ENCODE data around the gene KLHL29. TPM values are rescaled to one million over a fixed set of nuclear protein-coding genes. Genes with fewer than 3 reads are reported as not detected.

The KLHL29 gene
- total RNA-seq, 1 experiment from 2014 or later, result 7.7 TPM

- Histone ChIP-seq H3K27ac (ENCODE audit: low read length) (no peak overlapping the region), H3K9me3 (ENCODE audit: control insufficient read depth, insufficient read depth, low read depth, low read length) (no peaks in the 10 kb centered on the region), H3K4me3 (ENCODE audit: low read depth in 2 of 2, low read length in 2 of 2) (no peak overlapping the region), H3K27me3 (ENCODE audit: control insufficient read depth, insufficient read depth, low read length) (no peaks in the 10 kb centered on the region), H3K36me3 (ENCODE audit: control insufficient read depth, insufficient read depth, low read length) (no peaks in the 10 kb centered on the region), H3K4me1 (ENCODE audit: control insufficient read depth, insufficient read depth, low read length) (no peaks in the 10 kb centered on the region)
- ATAC-seq (no peak), DNase-seq (ENCODE audit: low read depth, low spot score) (no peak)
- ChIA-PET POLR2A (no interaction called here), CTCF (no interaction called here)
- intact Hi-C loops (cut with micrococcal nuclease; ENCODE audit: unreplicated experiment) (no loop called here), in situ Hi-C loops (cut with HindIII; ENCODE audit: low pct_unique_long_range_greater_than_20kb, low sequenced_read_pairs) (no loop called here)
- TF ChIP-seq POLR2AphosphoS5 (IDR thresholded peaks at IDR 0.05; ENCODE audit: low read depth, low read length) (no peak), SIN3A (IDR thresholded peaks at IDR 0.05; ENCODE audit: borderline replicate concordance, insufficient read depth, low read depth, low read length) (no peak), TCF7L2 (IDR thresholded peaks at IDR 0.05; ENCODE audit: low read depth, low read length) (no peak)
- TF ChIP-seq, protein P1, sequence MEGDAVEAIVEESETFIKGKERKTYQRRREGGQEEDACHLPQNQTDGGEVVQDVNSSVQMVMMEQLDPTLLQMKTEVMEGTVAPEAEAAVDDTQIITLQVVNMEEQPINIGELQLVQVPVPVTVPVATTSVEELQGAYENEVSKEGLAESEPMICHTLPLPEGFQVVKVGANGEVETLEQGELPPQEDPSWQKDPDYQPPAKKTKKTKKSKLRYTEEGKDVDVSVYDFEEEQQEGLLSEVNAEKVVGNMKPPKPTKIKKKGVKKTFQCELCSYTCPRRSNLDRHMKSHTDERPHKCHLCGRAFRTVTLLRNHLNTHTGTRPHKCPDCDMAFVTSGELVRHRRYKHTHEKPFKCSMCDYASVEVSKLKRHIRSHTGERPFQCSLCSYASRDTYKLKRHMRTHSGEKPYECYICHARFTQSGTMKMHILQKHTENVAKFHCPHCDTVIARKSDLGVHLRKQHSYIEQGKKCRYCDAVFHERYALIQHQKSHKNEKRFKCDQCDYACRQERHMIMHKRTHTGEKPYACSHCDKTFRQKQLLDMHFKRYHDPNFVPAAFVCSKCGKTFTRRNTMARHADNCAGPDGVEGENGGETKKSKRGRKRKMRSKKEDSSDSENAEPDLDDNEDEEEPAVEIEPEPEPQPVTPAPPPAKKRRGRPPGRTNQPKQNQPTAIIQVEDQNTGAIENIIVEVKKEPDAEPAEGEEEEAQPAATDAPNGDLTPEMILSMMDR (IDR thresholded peaks at IDR 0.05), result no peak
- TF ChIP-seq, protein P2, sequence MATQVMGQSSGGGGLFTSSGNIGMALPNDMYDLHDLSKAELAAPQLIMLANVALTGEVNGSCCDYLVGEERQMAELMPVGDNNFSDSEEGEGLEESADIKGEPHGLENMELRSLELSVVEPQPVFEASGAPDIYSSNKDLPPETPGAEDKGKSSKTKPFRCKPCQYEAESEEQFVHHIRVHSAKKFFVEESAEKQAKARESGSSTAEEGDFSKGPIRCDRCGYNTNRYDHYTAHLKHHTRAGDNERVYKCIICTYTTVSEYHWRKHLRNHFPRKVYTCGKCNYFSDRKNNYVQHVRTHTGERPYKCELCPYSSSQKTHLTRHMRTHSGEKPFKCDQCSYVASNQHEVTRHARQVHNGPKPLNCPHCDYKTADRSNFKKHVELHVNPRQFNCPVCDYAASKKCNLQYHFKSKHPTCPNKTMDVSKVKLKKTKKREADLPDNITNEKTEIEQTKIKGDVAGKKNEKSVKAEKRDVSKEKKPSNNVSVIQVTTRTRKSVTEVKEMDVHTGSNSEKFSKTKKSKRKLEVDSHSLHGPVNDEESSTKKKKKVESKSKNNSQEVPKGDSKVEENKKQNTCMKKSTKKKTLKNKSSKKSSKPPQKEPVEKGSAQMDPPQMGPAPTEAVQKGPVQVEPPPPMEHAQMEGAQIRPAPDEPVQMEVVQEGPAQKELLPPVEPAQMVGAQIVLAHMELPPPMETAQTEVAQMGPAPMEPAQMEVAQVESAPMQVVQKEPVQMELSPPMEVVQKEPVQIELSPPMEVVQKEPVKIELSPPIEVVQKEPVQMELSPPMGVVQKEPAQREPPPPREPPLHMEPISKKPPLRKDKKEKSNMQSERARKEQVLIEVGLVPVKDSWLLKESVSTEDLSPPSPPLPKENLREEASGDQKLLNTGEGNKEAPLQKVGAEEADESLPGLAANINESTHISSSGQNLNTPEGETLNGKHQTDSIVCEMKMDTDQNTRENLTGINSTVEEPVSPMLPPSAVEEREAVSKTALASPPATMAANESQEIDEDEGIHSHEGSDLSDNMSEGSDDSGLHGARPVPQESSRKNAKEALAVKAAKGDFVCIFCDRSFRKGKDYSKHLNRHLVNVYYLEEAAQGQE (IDR thresholded peaks at IDR 0.05; ENCODE audit: insufficient read depth in 1 of 2, low read depth in 2 of 2, low read length in 1 of 2), result no peak
- BruUV-seq (replicated peaks), result no TSS peak
Measured at GRCh38 chr2:23668756-23669304, 283.9 kb downstream of the KLHL29 start.

DNA sequence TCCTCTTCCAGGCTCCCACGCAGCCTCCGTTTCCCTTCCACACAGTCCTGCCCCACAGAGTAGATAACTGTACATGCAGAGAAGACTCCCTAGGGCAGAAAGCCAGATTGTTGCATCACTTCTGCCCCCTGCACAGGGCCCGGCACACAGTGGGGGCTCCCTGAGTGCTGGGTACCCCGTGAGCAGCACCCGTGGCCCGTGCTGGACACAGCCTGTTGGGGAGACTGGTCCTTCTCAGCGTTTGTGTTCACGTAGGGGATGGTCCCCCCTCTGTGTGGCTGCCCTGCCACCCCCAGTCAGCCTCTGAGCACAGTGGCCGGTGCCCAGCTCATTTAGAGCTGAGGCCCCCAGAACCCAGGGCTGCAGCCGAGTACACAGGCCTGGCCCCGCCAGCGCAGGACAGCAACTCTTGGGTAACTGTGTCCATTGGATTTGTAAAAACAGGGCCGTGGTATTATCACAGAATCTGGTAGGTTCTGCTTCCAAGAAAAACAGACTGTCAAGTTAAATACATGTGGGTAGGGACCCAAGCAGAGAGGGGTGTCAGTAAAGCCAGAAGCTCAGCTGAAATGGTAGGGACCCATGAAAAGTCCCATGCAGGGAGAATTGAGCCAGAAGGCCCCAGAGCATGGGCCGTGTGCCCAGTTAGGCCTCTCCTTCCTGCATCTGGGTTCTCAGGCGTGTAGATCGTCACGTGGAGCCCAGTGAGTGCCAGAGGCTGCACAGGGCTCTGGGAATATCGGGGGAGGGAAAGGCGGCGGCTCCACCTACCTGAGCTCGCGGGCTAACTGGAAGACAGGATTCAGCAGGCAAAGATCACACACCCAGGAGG lies 284.6 kb downstream of the KLHL29 start:
- DNase-seq (ENCODE audit: low read depth, low spot score), result no peak
- no peak overlapping the region for H3K4me3 ChIP-seq (ENCODE audit: low read depth in 2 of 2, low read length in 2 of 2)
- intact Hi-C loops (cut with micrococcal nuclease; ENCODE audit: unreplicated experiment) (no loop called here), in situ Hi-C loops (cut with HindIII; ENCODE audit: low pct_unique_long_range_greater_than_20kb, low sequenced_read_pairs) (no loop called here)
- no peak overlapping the region for H3K27ac ChIP-seq (ENCODE audit: low read length)
- no peak for ATAC-seq
- no peaks in the 10 kb centered on the region for H3K27me3 ChIP-seq (ENCODE audit: control insufficient read depth, insufficient read depth, low read length)
- TF ChIP-seq TCF7L2 (IDR thresholded peaks at IDR 0.05; ENCODE audit: low read depth, low read length) (no peak), SIN3A (IDR thresholded peaks at IDR 0.05; ENCODE audit: borderline replicate concordance, insufficient read depth, low read depth, low read length) (no peak), POLR2AphosphoS5 (IDR thresholded peaks at IDR 0.05; ENCODE audit: low read depth, low read length) (no peak)
- TF ChIP-seq, protein P1 (IDR thresholded peaks at IDR 0.05), result no peak
- TF ChIP-seq, protein P2 (IDR thresholded peaks at IDR 0.05; ENCODE audit: insufficient read depth in 1 of 2, low read depth in 2 of 2, low read length in 1 of 2), result no peak
- H3K4me1 ChIP-seq (ENCODE audit: control insufficient read depth, insufficient read depth, low read length), result no peaks in the 10 kb centered on the region
- H3K36me3 ChIP-seq (ENCODE audit: control insufficient read depth, insufficient read depth, low read length), result no peaks in the 10 kb centered on the region
- CTCF ChIA-PET, result no interaction called here
- no peaks in the 10 kb centered on the region for H3K9me3 ChIP-seq (ENCODE audit: control insufficient read depth, insufficient read depth, low read depth, low read length)
- no TSS peak for BruUV-seq (replicated peaks)
- POLR2A ChIA-PET, result no interaction called here

Data from Panc1 (cell line).